GM12878 (cell line): ENCODE data around the gene TMC2. TPM values are rescaled to one million over a fixed set of nuclear protein-coding genes. Genes with fewer than 3 reads are reported as not detected.

Source experiments
- ATAC-seq: fragments of 200-7000 bp; cut with Tn5 transposase; 3 replicates; pipeline ENCODE4 v1.9.1; 2020; ENCODE audit warnings: mild to moderate bottlenecking, moderate library complexity
- BruUV-seq: library from RNA; stranded (reverse); fragments of 400-500 nt; replicated peaks from 2 replicates; lab custom pipeline; 2021; lab: Mats Ljungman, UMichigan
- CTCF ChIA-PET: fragments of 300-600 bp; sonication (Branson Sonifier 250); formaldehyde crosslinking; extraction: SDS; loops from one replicate; lab custom pipeline; 2021; ENCODE audit warnings: inconsistent platforms; lab: Yijun Ruan, JAX
- POLR2A ChIA-PET: fragments of 350-600 bp; formaldehyde crosslinking; extraction: SDS; loops from one replicate; lab custom pipeline; 2021; ENCODE audit warnings: inconsistent platforms; lab: Charles Lee
- RAD21 ChIA-PET: fragments of 300-600 bp; sonication (Branson Sonifier 250); formaldehyde crosslinking; loops from one replicate; lab custom pipeline; 2023; ENCODE audit warnings: antibody characterized with exemption; ENCODE audit not compliant: unreplicated experiment; lab: Charles Lee
- SMC1A ChIA-PET: fragments of 300-600 bp; sonication (Branson Sonifier 250); formaldehyde crosslinking; loops from one replicate; lab custom pipeline; 2023; ENCODE audit not compliant: unreplicated experiment, uncharacterized antibody; lab: Charles Lee
- DNase-seq: peaks from one replicate; pipeline ENCODE4 v3.0.0-alpha.2; 2011; ENCODE audit warnings: low read depth, low spot score
- FAIRE-seq: peaks from 3 replicates; lab custom pipeline; 2011; peaks lifted over from hg19 to GRCh38; lab: Jason Lieb, UNC
- H2AFZ ChIP-seq: 2 replicates; pipeline ENCODE4 v1.6.0; 2011; ENCODE audit warnings: low read depth, low read length, control low read depth; ENCODE audit not compliant: control insufficient read depth
- H3K27ac ChIP-seq: 2 replicates; pipeline ENCODE4 v1.5.1; 2011; ENCODE audit warnings: control low read depth; ENCODE audit not compliant: control insufficient read depth, insufficient read depth
- H3K27me3 ChIP-seq, 2 experiments: replicated peaks in 1 of 2; 2 replicates each; pipeline versions ENCODE4 v1.6.0 to v1.6.1; 2011; ENCODE audit warnings: low read length in 1 of 2; ENCODE audit not compliant: control insufficient read depth in 2 of 2, insufficient read depth in 2 of 2
- H3K36me3 ChIP-seq, 2 experiments: 2 replicates each; pipeline ENCODE4 v1.5.1; 2011; ENCODE audit warnings: low read length in 1 of 2; ENCODE audit not compliant: control insufficient read depth in 2 of 2, insufficient read depth in 2 of 2
- H3K4me1 ChIP-seq: 2 replicates; pipeline ENCODE4 v1.6.1; 2011; ENCODE audit warnings: mild to moderate bottlenecking, low read length, moderate library complexity, mixed read lengths; ENCODE audit not compliant: control insufficient read depth, insufficient read depth
- H3K4me2 ChIP-seq: 2 replicates; pipeline ENCODE4 v1.6.0; 2011; ENCODE audit warnings: control low read depth; ENCODE audit not compliant: control insufficient read depth, insufficient read depth
- H3K4me3 ChIP-seq: fragments of 200-600 bp; sonication (generic); 2 replicates; pipeline ENCODE4 v1.5.1; 2016
- H3K79me2 ChIP-seq: 2 replicates; pipeline ENCODE4 v1.6.0; 2011; ENCODE audit warnings: low read length; ENCODE audit not compliant: control insufficient read depth, insufficient read depth
- H3K9ac ChIP-seq: 2 replicates; pipeline ENCODE4 v1.8.0; 2011; ENCODE audit warnings: low read length, control low read depth, mixed read lengths; ENCODE audit not compliant: control insufficient read depth, insufficient read depth
- H3K9me3 ChIP-seq: replicated peaks from 3 replicates; pipeline ENCODE4 v1.5.1; 2011; ENCODE audit warnings: mild to moderate bottlenecking, low read length; ENCODE audit not compliant: control insufficient read depth, insufficient read depth
- H4K20me1 ChIP-seq: 2 replicates; pipeline ENCODE4 v1.6.0; 2011; ENCODE audit not compliant: control insufficient read depth, insufficient read depth
- ASH2L ChIP-seq: fragments of 300-600, 200-600 bp; sonication (generic); IDR thresholded peaks from 2 replicates; pipeline ENCODE4 v1.6.1; 2017; ENCODE audit warnings: low read depth, mild to moderate bottlenecking, borderline replicate concordance
- ATF2 ChIP-seq: IDR thresholded peaks from 2 replicates; pipeline ENCODE4 v1.6.1; 2012; ENCODE audit warnings: low read length, inconsistent platforms
- ATF7 ChIP-seq: fragments of 450-650 bp; IDR thresholded peaks from 2 replicates; pipeline ENCODE4 v1.6.1; 2016; ENCODE audit warnings: low read depth, mild to moderate bottlenecking
- CBX3 ChIP-seq: fragments of 200-600 bp; sonication (generic); IDR thresholded peaks from 2 replicates; pipeline ENCODE4 v1.6.1; 2016; ENCODE audit warnings: low read depth, borderline replicate concordance
- CREB1 ChIP-seq: IDR thresholded peaks from 2 replicates; pipeline ENCODE4 v1.6.1; 2012; ENCODE audit warnings: low read depth, mild to moderate bottlenecking, inconsistent platforms
- CREM ChIP-seq: IDR thresholded peaks from 2 replicates; pipeline ENCODE4 v1.6.1; 2014; ENCODE audit warnings: antibody characterized with exemption, low read depth
- FOXK2 ChIP-seq: fragments of 450-650 bp; IDR thresholded peaks from 2 replicates; pipeline ENCODE4 v1.6.1; 2017; ENCODE audit warnings: mild to moderate bottlenecking, moderate library complexity
- FOXM1 ChIP-seq: IDR thresholded peaks from 2 replicates; pipeline ENCODE4 v1.6.1; 2012; ENCODE audit warnings: low read depth, mild to moderate bottlenecking, inconsistent platforms, low read length, moderate library complexity
- IRF4 ChIP-seq: IDR thresholded peaks from 2 replicates; pipeline ENCODE4 v1.6.1; 2011; ENCODE audit warnings: low read depth, low read length
- KLF5 ChIP-seq: fragments of 450-650 bp; IDR thresholded peaks from 2 replicates; pipeline ENCODE4 v1.6.1; 2014; ENCODE audit warnings: mild to moderate bottlenecking; ENCODE audit not compliant: partially characterized antibody
- MXI1 ChIP-seq: fragments of 150-350 bp; IDR thresholded peaks from 2 replicates; pipeline ENCODE4 v1.6.1; 2011; ENCODE audit warnings: low read depth, mild to moderate bottlenecking, inconsistent platforms, low read length, improper control_type of control experiment
- MYB ChIP-seq: fragments of 150-350 bp; IDR thresholded peaks from 2 replicates; pipeline ENCODE4 v1.6.1; 2014; ENCODE audit warnings: mild to moderate bottlenecking, low read depth, low read length, borderline replicate concordance
- NFYB ChIP-seq: IDR thresholded peaks from 2 replicates; pipeline ENCODE4 v1.6.1; 2011; ENCODE audit warnings: low read depth, mild to moderate bottlenecking, low read length, improper control_type of control experiment, moderate library complexity; ENCODE audit not compliant: insufficient read depth
- NR2C2 ChIP-seq: IDR thresholded peaks from 2 replicates; pipeline ENCODE4 v1.6.1; 2011; ENCODE audit warnings: borderline replicate concordance, low read depth; ENCODE audit not compliant: control insufficient read depth, insufficient read length
- NRF1 ChIP-seq: conservative IDR thresholded peaks from 2 replicates; pipeline ENCODE4 v1.6.1; 2011; ENCODE audit warnings: mild to moderate bottlenecking, low read depth, low read length, improper control_type of control experiment
- PAX5 ChIP-seq: IDR thresholded peaks from 2 replicates; pipeline ENCODE4 v1.6.1; 2011; ENCODE audit warnings: low read depth, low read length, borderline replicate concordance
- POLR2AphosphoS2 ChIP-seq: IDR thresholded peaks from 2 replicates; pipeline ENCODE4 v1.6.1; 2011; ENCODE audit warnings: low read depth, mild to moderate bottlenecking, low read length, improper control_type of control experiment, moderate library complexity
- RBBP5 ChIP-seq: fragments of 200-600 bp; sonication (generic); conservative IDR thresholded peaks from 2 replicates; pipeline ENCODE4 v1.6.1; 2016
- SMC3 ChIP-seq: IDR thresholded peaks from 2 replicates; pipeline ENCODE4 v1.6.1; 2011; ENCODE audit warnings: low read length, improper control_type of control experiment, borderline replicate concordance
- SUZ12 ChIP-seq: fragments of 200-600 bp; sonication (generic); IDR thresholded peaks from one replicate; pipeline ENCODE4 v1.6.1; 2018; ENCODE audit warnings: antibody characterized with exemption, mild to moderate bottlenecking; ENCODE audit not compliant: unreplicated experiment
- TAF1 ChIP-seq: IDR thresholded peaks from 2 replicates; pipeline ENCODE4 v1.6.1; 2011; ENCODE audit warnings: mild to moderate bottlenecking, low read depth, low read length, borderline replicate concordance
- WGBS: methylation state at CpG from one replicate; pipeline ENCODE4 v1.1.6; 2016; ENCODE audit warnings: low lambda C conversion rate; ENCODE audit not compliant: insufficient replicate concordance, insufficient coverage; ENCODE audit errors: missing lambda C conversion rate; 5-methylcytosine and 5-hydroxymethylcytosine counted together
- in situ Hi-C: fragments of 300-500 bp; cut with MboI; formaldehyde crosslinking; loops from 9 replicates; pipeline ENCODE4 v1.14.3; 2018; ENCODE audit warnings: mixed read lengths
- intact Hi-C: fragments of 100-400 bp; cut with micrococcal nuclease; formaldehyde crosslinking; loops from one replicate; pipeline ENCODE4 v1.14.2; 2022; ENCODE audit not compliant: unreplicated experiment
- polyA plus RNA-seq, 11 experiments: library from polyadenylated mRNA; depleted of rRNA in 4 of 11; unstranded in 6 of 11; stranded (reverse) in 5 of 11; fragments of >200 nt; fragmentation: Nextera tagmentation in 4 of 11; fragmentation: Illumina TruSeq in 1 of 11; extraction: Ambion mirVana in 4 of 11; extraction: Trizol in 1 of 11; gene quantifications; 1 replicate in 1 of 11; 2 replicates in 10 of 11; pipeline versions ENCODE4 v1.2.1 to v1.2.3, GENCODE V29; 2011 to 2016; ENCODE audit warnings: inconsistent platforms in 2 of 11, missing spikeins in 2 of 11, low read depth in 1 of 11
- total RNA-seq, 4 experiments: library from RNA; depleted of rRNA in 3 of 4; stranded (reverse); fragments of >200 nt in 3 of 4; fragmentation: Illumina TruSeq in 1 of 4; extraction: Trizol in 1 of 4; gene quantifications; 2 replicates each; pipeline versions ENCODE4 v1.2.1 to v1.2.3, GENCODE V29; 2013 to 2021

Gene TMC2
- total and polyA plus RNA-seq, 10 of the 15 experiments (the other 5 are each of a cell fraction or from before 2014, with no cell fraction given), result 0.08 TPM; not detected in 9

DNA sequence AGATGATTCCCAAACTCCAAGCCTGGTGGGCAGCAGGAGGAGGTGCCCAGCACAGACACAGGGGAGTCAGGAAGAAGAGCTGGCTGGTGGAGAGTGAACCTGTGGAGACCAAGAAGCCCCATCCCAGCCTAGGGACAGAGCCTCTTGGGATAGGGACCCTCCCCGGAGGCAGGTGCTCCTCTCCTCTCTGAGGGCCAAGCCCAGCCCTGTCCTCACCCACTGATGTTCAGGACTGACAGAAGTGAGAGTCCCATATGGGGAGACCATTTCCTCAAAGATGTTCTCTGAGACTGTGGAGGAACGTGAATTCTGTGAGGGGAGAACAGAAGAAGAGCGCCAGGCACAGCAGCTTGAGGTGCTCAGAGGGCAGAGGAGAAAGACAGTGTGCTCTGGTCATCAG lies 153.8 kb downstream of the TMC2 start (continued):
- TF ChIP-seq NR2C2, result no peak

DNA sequence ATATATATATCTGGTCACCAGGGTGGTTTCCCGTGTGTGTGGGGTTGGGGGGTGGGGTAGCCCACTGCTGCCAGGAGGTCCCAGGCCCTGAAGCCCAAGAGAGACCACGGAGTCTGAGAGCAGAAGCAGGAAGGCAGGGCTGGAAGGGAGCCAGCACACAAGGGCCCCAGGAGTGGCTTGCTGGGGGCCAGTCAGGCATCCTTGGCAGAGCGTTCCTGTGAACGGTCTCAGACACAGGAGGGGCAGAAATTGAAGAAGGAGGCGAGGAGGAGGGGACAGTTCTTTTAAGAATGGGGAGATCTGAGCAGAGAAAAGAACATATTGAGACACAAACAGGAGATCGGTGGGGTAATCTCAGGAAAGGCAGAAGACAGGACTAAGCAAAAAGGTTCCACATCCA lies 154.3 kb downstream of the TMC2 start:
- in situ Hi-C loops (no loop called here), intact Hi-C loops (no loop called here)
- 20% methylated on average over 6 of the region's 6 CpGs for WGBS
- FAIRE-seq, result no peak
- H3K36me3 ChIP-seq, result no peaks in the 10 kb centered on the region
- no TSS peak for BruUV-seq
- H3K4me1 ChIP-seq, result no peaks in the 10 kb centered on the region
- no peak for DNase-seq
- H4K20me1 ChIP-seq, result no peaks in the 10 kb centered on the region
- no peak overlapping the region for H3K27ac ChIP-seq
- H3K27me3 ChIP-seq, result peaks cover 10 to 26% of the 10 kb centered on the region in 2 experiments
- ChIA-PET CTCF (no interaction called here), POLR2A (no interaction called here), RAD21 (no interaction called here), SMC1A (no interaction called here)
- no peaks in the 10 kb centered on the region for H3K9me3 ChIP-seq
- TF ChIP-seq ATF7 (no peak), NFYB (no peak), CREM (no peak), TAF1 (no peak), IRF4 (no peak), FOXM1 (no peak), ASH2L (no peak), SUZ12 (no peak), SMC3 (no peak), FOXK2 (no peak), ATF2 (no peak), PAX5 (no peak), CBX3 (no peak), CREB1 (no peak), POLR2AphosphoS2 (no peak), MYB (no peak), KLF5 (no peak), MXI1 (no peak), NRF1 (no peak), RBBP5 (no peak)
- H3K9ac ChIP-seq, result no peak overlapping the region
- no peaks in the 10 kb centered on the region for H3K79me2 ChIP-seq
- H3K4me3 ChIP-seq, result no peak overlapping the region
- H3K4me2 ChIP-seq, result no peak overlapping the region
- ATAC-seq, result no peak
- no peak overlapping the region for H2AFZ ChIP-seq
